ENCODE measurements around the gene EIF1AX. TPM values are rescaled to one million over a fixed set of nuclear protein-coding genes. Genes with fewer than 3 reads are reported as not detected.
A peak's percentile ranks its signal among the peaks of the same experiment; 100 is the strongest.
"Not testable (repeated sequence)": the region's sequence is repeated elsewhere in the genome, so short reads cannot be mapped to it uniquely, and the experiment has no call there.

Gene EIF1AX
- total and polyA plus RNA-seq, 3 experiments from 2014 or later, result 97.1 to 208 (median 205) TPM

- H3K4me1 Mint-ChIP-seq; H3K27me3 ChIP-seq (ENCODE audit: insufficient read depth, low read length, poor library complexity, severe bottlenecking); H3K9me3 Mint-ChIP-seq; H3K27ac ChIP-seq (ENCODE audit: low read depth, low read length); H3K27ac Mint-ChIP-seq; H3K4me1 ChIP-seq (ENCODE audit: insufficient read depth, low read length); H3K4me3 ChIP-seq (ENCODE audit: low read length); DNase-seq; POLR2A ChIA-PET; H3K4me3 Mint-ChIP-seq; H3K36me3 ChIP-seq (ENCODE audit: insufficient read depth, low read length); H3K9me3 ChIP-seq (ENCODE audit: low read length); CTCF ChIA-PET; H3K27me3 Mint-ChIP-seq: not testable (repeated sequence)
- H3K36me3 Mint-ChIP-seq, result peaks cover 0 to 36% (median 9%) of the 10 kb centered on the region in 3 donors
Measured at GRCh38 chrX:20126833-20127232, 14.8 kb downstream of the EIF1AX start.

- Mint-ChIP-seq H3K27ac (peak overlapping the region in 2 of 8 donors; percentile 17 to 54), H3K27me3 (no peaks in the 10 kb centered on the region), H3K4me1 (peaks cover 0 to 6% (median 5%) of the 10 kb centered on the region in 3 donors), H3K36me3 (peaks cover 0 to 22% (median 11%) of the 10 kb centered on the region in 3 donors), H3K9me3 (no peaks in the 10 kb centered on the region), H3K4me3 (no peak overlapping the region)
- no peak for DNase-seq
- Histone ChIP-seq H3K27me3 (ENCODE audit: insufficient read depth, low read length, poor library complexity, severe bottlenecking) (no peaks in the 10 kb centered on the region), H3K4me1 (ENCODE audit: insufficient read depth, low read length) (no peaks in the 10 kb centered on the region), H3K27ac (ENCODE audit: low read depth, low read length) (no peak overlapping the region), H3K4me3 (ENCODE audit: low read length) (no peak overlapping the region), H3K9me3 (ENCODE audit: low read length) (no peaks in the 10 kb centered on the region), H3K36me3 (ENCODE audit: insufficient read depth, low read length) (no peaks in the 10 kb centered on the region)
- ChIA-PET POLR2A (no interaction called here), CTCF (no interaction called here)
Measured at GRCh38 chrX:20124964-20125363, 16.7 kb downstream of the EIF1AX start.

DNA sequence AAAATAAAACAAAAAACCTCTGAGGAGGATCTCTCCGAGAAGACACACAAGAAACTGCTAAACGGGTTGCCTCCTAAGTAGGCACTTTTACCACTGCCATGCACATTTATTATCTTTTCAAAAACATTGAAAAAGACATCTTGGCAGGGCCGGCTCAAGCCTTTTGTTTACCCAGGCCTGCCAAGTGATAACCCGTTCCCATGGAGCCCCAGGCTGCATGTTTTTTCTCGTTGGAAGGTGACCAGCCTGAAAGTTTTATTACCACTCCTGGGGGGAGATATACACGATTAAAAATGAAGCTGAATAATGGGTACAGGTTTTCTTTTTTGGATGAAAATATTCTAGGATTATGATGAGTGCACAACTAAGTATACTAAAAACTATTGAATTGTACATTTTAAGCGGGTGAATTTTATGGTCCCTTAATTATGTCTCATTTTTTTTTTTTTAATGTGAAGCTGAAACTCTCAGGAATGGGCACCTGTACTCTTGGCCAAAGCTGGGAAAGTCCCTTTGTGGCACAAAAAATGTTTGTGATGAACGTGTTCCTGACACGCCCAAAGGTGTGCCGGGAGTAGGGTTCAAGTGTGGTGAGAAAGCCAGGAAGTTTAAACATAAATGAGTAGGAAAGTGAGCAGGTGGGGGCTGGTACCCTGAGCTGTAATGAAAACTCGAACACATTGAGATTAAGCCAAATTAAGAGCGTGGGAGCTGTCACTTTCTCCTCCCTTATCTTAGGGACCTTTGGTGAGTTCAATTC lies 23.4 kb downstream of the EIF1AX start:
- Mint-ChIP-seq H3K27me3 (peaks cover 13 to 15% of the 10 kb centered on the region in 2 donors), H3K36me3 (peaks cover 0 to 8% (median 0%) of the 10 kb centered on the region in 3 donors), H3K27ac (peak overlapping the region in 1 of 8 donors; percentile 79), H3K4me3 (no peak overlapping the region), H3K9me3 (no peaks in the 10 kb centered on the region), H3K4me1 (peaks cover 3 to 17% (median 6%) of the 10 kb centered on the region in 3 donors)
- H3K4me3 ChIP-seq (ENCODE audit: low read length), result no peak overlapping the region
- no peaks in the 10 kb centered on the region for H3K27me3 ChIP-seq (ENCODE audit: insufficient read depth, low read length, poor library complexity, severe bottlenecking)
- POLR2A ChIA-PET, result no interaction called here
- H3K27ac ChIP-seq (ENCODE audit: low read depth, low read length), result no peak overlapping the region
- CTCF ChIA-PET, result no interaction called here
- H3K9me3 ChIP-seq (ENCODE audit: low read length), result no peaks in the 10 kb centered on the region
- H3K4me1 ChIP-seq (ENCODE audit: insufficient read depth, low read length), result no peaks in the 10 kb centered on the region
- H3K36me3 ChIP-seq (ENCODE audit: insufficient read depth, low read length), result no peaks in the 10 kb centered on the region
- no peak for DNase-seq

DNA sequence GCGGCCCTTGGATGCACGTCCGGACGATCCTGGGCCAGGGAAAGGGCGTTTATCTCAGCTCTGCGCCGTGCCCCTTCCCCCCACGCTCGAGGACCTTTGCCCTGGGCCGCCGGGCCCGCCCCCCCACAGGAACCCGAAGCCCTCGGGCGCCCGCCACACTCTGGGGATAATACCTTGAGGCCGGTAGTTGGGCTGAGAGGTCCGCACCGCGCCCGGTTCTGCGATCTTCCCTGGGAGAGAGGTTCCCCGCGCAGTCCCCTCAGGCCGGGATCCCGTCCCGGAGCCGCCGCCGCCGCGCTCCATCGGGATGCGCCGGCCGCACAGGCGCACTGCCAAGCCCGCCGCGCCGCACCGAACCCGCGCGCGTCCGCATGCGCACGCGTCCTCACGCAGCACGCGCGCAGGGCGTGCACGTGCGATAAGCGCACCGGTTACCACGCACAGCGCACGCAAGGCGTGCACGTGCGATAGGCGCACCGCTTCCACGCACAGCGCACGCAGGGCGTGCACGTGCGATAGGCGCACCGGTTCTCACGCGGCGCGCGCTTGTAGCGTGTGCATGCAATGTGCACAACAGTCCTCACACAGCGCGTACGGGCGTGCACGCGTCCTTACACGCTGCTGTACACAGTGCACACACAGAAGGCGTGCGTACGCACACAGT lies 24.9 kb downstream of the EIF1AX start, which contains the start of gene MAP7D2:
TSS of gene MAP7D2 (minus strand) at position 331 of the 664 bp plus-strand sequence. CDS start at position 303, 28 bp downstream.
- Mint-ChIP-seq H3K4me1 (peaks cover 3 to 17% (median 6%) of the 10 kb centered on the region in 3 donors), H3K36me3 (peaks cover 0 to 7% (median 0%) of the 10 kb centered on the region in 3 donors), H3K9me3 (no peaks in the 10 kb centered on the region), H3K4me3 (no peak within 1 kb of the TSS), H3K27me3 (peaks cover 13 to 15% of the 10 kb centered on the region in 2 donors), H3K27ac (no peak within 1 kb of the TSS)
- no peak for DNase-seq
- no peaks in the 10 kb centered on the region for H3K9me3 ChIP-seq (ENCODE audit: low read length)
- H3K27ac ChIP-seq (ENCODE audit: low read depth, low read length), result no peak within 1 kb of the TSS
- no peaks in the 10 kb centered on the region for H3K4me1 ChIP-seq (ENCODE audit: insufficient read depth, low read length)
- H3K36me3 ChIP-seq (ENCODE audit: insufficient read depth, low read length), result no peaks in the 10 kb centered on the region
- ChIA-PET POLR2A (no interaction called here), CTCF (no interaction called here)
- H3K27me3 ChIP-seq (ENCODE audit: insufficient read depth, low read length, poor library complexity, severe bottlenecking), result no peaks in the 10 kb centered on the region
- H3K4me3 ChIP-seq (ENCODE audit: low read length), result no peak within 1 kb of the TSS

GRCh38 chrX:20116087-20116576 lies 25.5 kb downstream of the EIF1AX start:
- no peaks in the 10 kb centered on the region for H3K9me3 Mint-ChIP-seq
- Histone ChIP-seq H3K27ac (ENCODE audit: low read depth, low read length) (no peak overlapping the region), H3K9me3 (ENCODE audit: low read length) (no peaks in the 10 kb centered on the region), H3K4me1 (ENCODE audit: insufficient read depth, low read length) (no peaks in the 10 kb centered on the region), H3K4me3 (ENCODE audit: low read length) (no peak overlapping the region), H3K27me3 (ENCODE audit: insufficient read depth, low read length, poor library complexity, severe bottlenecking) (no peaks in the 10 kb centered on the region), H3K36me3 (ENCODE audit: insufficient read depth, low read length) (no peaks in the 10 kb centered on the region)
- DNase-seq, result no peak
- H3K27ac Mint-ChIP-seq, result no peak overlapping the region
- no peak overlapping the region for H3K4me3 Mint-ChIP-seq
- CTCF ChIA-PET, result no interaction called here
- peaks cover 14 to 15% of the 10 kb centered on the region in 2 donors for H3K27me3 Mint-ChIP-seq
- H3K4me1 Mint-ChIP-seq, result peaks cover 3 to 17% (median 4%) of the 10 kb centered on the region in 3 donors
- POLR2A ChIA-PET, result no interaction called here
- peaks cover 0 to 4% (median 0%) of the 10 kb centered on the region in 3 donors for H3K36me3 Mint-ChIP-seq

GRCh38 chrX:20112022-20112774 lies 29.4 kb downstream of the EIF1AX start:
- no peak overlapping the region for H3K27ac Mint-ChIP-seq

DNA sequence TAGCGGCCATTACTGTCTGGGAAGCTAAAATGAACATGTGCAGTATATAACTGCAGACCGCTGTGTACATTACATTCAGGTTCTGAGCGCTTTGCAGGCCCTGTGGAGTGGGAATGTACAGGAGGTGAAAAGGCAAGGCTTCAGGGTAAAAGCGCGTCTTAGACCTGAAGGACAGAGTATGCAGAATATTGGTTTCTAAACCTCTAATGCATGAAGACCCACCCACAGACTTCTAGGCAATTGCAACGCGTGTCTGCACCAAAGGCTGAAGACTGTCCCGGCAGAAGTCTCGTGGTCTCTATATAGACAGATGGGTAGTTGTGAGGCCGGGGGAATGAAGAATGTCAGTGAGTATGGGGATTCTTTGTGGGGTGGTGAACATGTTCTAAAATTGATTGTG lies 30.4 kb downstream of the EIF1AX start:
- no peaks in the 10 kb centered on the region for H3K9me3 Mint-ChIP-seq
- POLR2A ChIA-PET, result no interaction called here
- no peak overlapping the region for H3K27ac Mint-ChIP-seq
- Histone ChIP-seq H3K36me3 (ENCODE audit: insufficient read depth, low read length) (no peaks in the 10 kb centered on the region), H3K9me3 (ENCODE audit: low read length) (no peaks in the 10 kb centered on the region), H3K4me1 (ENCODE audit: insufficient read depth, low read length) (no peaks in the 10 kb centered on the region), H3K27ac (ENCODE audit: low read depth, low read length) (no peak overlapping the region), H3K27me3 (ENCODE audit: insufficient read depth, low read length, poor library complexity, severe bottlenecking) (no peaks in the 10 kb centered on the region), H3K4me3 (ENCODE audit: low read length) (no peak overlapping the region)
- peaks cover 2 to 9% (median 3%) of the 10 kb centered on the region in 3 donors for H3K4me1 Mint-ChIP-seq
- peaks cover 15% of the 10 kb centered on the region in 2 donors for H3K27me3 Mint-ChIP-seq
- CTCF ChIA-PET, result no interaction called here
- H3K4me3 Mint-ChIP-seq, result no peak overlapping the region
- H3K36me3 Mint-ChIP-seq, result peaks cover 0 to 5% (median 0%) of the 10 kb centered on the region in 3 donors
- no peak for DNase-seq

More at GRCh38 chrX:20112022-20112774, 29.4 kb downstream of the EIF1AX start:
- CTCF ChIA-PET, result no interaction called here
- peaks cover 2 to 9% (median 3%) of the 10 kb centered on the region in 3 donors for H3K4me1 Mint-ChIP-seq
- H3K4me1 ChIP-seq (ENCODE audit: insufficient read depth, low read length), result no peaks in the 10 kb centered on the region
- no peaks in the 10 kb centered on the region for H3K36me3 ChIP-seq (ENCODE audit: insufficient read depth, low read length)
- H3K27me3 Mint-ChIP-seq, result peaks cover 15% of the 10 kb centered on the region in 2 donors
- no peak for DNase-seq
- no peak overlapping the region for H3K27ac ChIP-seq (ENCODE audit: low read depth, low read length)
- POLR2A ChIA-PET, result no interaction called here
- H3K4me3 Mint-ChIP-seq, result no peak overlapping the region
- H3K9me3 ChIP-seq (ENCODE audit: low read length), result no peaks in the 10 kb centered on the region
- no peak overlapping the region for H3K4me3 ChIP-seq (ENCODE audit: low read length)
- no peaks in the 10 kb centered on the region for H3K27me3 ChIP-seq (ENCODE audit: insufficient read depth, low read length, poor library complexity, severe bottlenecking)
- no peaks in the 10 kb centered on the region for H3K9me3 Mint-ChIP-seq
- H3K36me3 Mint-ChIP-seq, result peaks cover 0 to 4% (median 0%) of the 10 kb centered on the region in 3 donors

All from CD8-positive, alpha-beta memory T cell (primary cell).